SK-N-MC (cell line): ENCODE measurements around the gene POLD2.

ENCODE experiments used
- DNase-seq: peaks from one replicate; pipeline ENCODE4 v3.0.0-alpha.2; 2011; ENCODE audit warnings: low read depth, low spot score
- H3K27ac ChIP-seq: fragments of 200-600 bp; sonication (generic); 2 replicates; pipeline ENCODE4 v1.5.1; 2016; ENCODE audit warnings: mixed run types
- H3K36me3 ChIP-seq: fragments of 200-600 bp; sonication (generic); 2 replicates; pipeline ENCODE4 v1.6.1; 2017; ENCODE audit warnings: antibody characterized with exemption, low read length, mixed read lengths; ENCODE audit not compliant: insufficient read depth
- H3K4me3 ChIP-seq: fragments of 200-600 bp; sonication (generic); 2 replicates; pipeline ENCODE4 v1.5.1; 2016
- H3K9ac ChIP-seq: fragments of 200-600 bp; sonication (generic); 2 replicates; pipeline ENCODE4 v1.8.0; 2017; ENCODE audit warnings: mixed run types, mixed read lengths; ENCODE audit not compliant: insufficient read length
- H3K9me3 ChIP-seq: fragments of 200-600 bp; sonication (generic); 2 replicates; pipeline ENCODE4 v1.6.1; 2017; ENCODE audit warnings: low read depth, mild to moderate bottlenecking, antibody characterized with exemption, low read length, moderate library complexity, mixed read lengths
- EZH2 ChIP-seq: fragments of 200-600 bp; sonication (generic); IDR thresholded peaks from one replicate; pipeline ENCODE4 v1.6.1; 2017; ENCODE audit warnings: antibody characterized with exemption
- FOXP2 ChIP-seq: optimal IDR thresholded peaks from 2 replicates; pipeline ENCODE3; 2011; ENCODE audit warnings: mild to moderate bottlenecking, moderate library complexity; ENCODE audit not compliant: insufficient read depth; ENCODE audit errors: extremely low read length, control extremely low read depth
- POLR2AphosphoS5 ChIP-seq: IDR thresholded peaks from 2 replicates; pipeline ENCODE4 v1.6.1; 2012; ENCODE audit warnings: mild to moderate bottlenecking, low read depth, low read length, borderline replicate concordance

The POLD2 gene

GRCh38 chr7:44143646-44144250 is 20.4 kb upstream of the POLD2 start:
- no peak overlapping the region for H3K9ac ChIP-seq
- no peak overlapping the region for H3K4me3 ChIP-seq
- no peak overlapping the region for H3K27ac ChIP-seq
- no peaks in the 10 kb centered on the region for H3K36me3 ChIP-seq
- no peak for DNase-seq
- TF ChIP-seq POLR2AphosphoS5 (no peak), FOXP2 (no peak), EZH2 (no peak)
- H3K9me3 ChIP-seq, result no peaks in the 10 kb centered on the region

GRCh38 chr7:44142028-44142427 is 18.7 kb upstream of the POLD2 start:
- no peak for TF ChIP-seq EZH2
- no peak for TF ChIP-seq FOXP2
- no peak overlapping the region for H3K27ac ChIP-seq
- no peaks in the 10 kb centered on the region for H3K36me3 ChIP-seq
- no peak overlapping the region for H3K9ac ChIP-seq
- DNase-seq, result no peak
- no peaks in the 10 kb centered on the region for H3K9me3 ChIP-seq
- no peak overlapping the region for H3K4me3 ChIP-seq

GRCh38 chr7:44141221-44141850 is 18.0 kb upstream of the POLD2 start, which contains the start of gene MYL7:
TSS of gene MYL7 (minus strand) at chr7:44141332. CDS start at chr7:44141305, 27 bp downstream.
- TF ChIP-seq POLR2AphosphoS5 (no peak), FOXP2 (no peak), EZH2 (no peak)
- no peaks in the 10 kb centered on the region for H3K9me3 ChIP-seq
- no peak within 1 kb of the TSS for H3K9ac ChIP-seq
- DNase-seq, result no peak
- H3K36me3 ChIP-seq, result no peaks in the 10 kb centered on the region
- no peak within 1 kb of the TSS for H3K4me3 ChIP-seq
- H3K27ac ChIP-seq, result no peak within 1 kb of the TSS

- H3K9me3 ChIP-seq, result no peaks in the 10 kb centered on the region
- H3K27ac ChIP-seq, result no peak overlapping the region
- no peaks in the 10 kb centered on the region for H3K36me3 ChIP-seq
- no peak overlapping the region for H3K4me3 ChIP-seq
- DNase-seq, result no peak
- no peak for TF ChIP-seq FOXP2
- no peak for TF ChIP-seq EZH2
- no peak for TF ChIP-seq POLR2AphosphoS5
- no peak overlapping the region for H3K9ac ChIP-seq
Measured at GRCh38 chr7:44140341-44140740, 17.0 kb upstream of the POLD2 start.

GRCh38 chr7:44139311-44140010 is 16.1 kb upstream of the POLD2 start:
- TF ChIP-seq FOXP2 (no peak), POLR2AphosphoS5 (no peak), EZH2 (no peak)
- no peak overlapping the region for H3K27ac ChIP-seq
- no peaks in the 10 kb centered on the region for H3K36me3 ChIP-seq
- H3K9me3 ChIP-seq, result no peaks in the 10 kb centered on the region
- no peak overlapping the region for H3K4me3 ChIP-seq
- DNase-seq, result no peak
- H3K9ac ChIP-seq, result no peak overlapping the region

GRCh38 chr7:44138698-44139097 is 15.3 kb upstream of the POLD2 start:
- no peaks in the 10 kb centered on the region for H3K9me3 ChIP-seq
- no peak overlapping the region for H3K27ac ChIP-seq
- no peak for TF ChIP-seq POLR2AphosphoS5
- TF ChIP-seq FOXP2, result no peak
- TF ChIP-seq EZH2, result no peak
- no peak for DNase-seq
- no peak overlapping the region for H3K9ac ChIP-seq
- no peak overlapping the region for H3K4me3 ChIP-seq
- no peaks in the 10 kb centered on the region for H3K36me3 ChIP-seq

GRCh38 chr7:44136731-44137130 is 13.4 kb upstream of the POLD2 start:
- no peak for DNase-seq

GRCh38 chr7:44134943-44135628 is 11.7 kb upstream of the POLD2 start:
- Histone ChIP-seq H3K27ac (no peak overlapping the region), H3K36me3 (no peaks in the 10 kb centered on the region), H3K9ac (no peak overlapping the region), H3K4me3 (no peak overlapping the region), H3K9me3 (no peaks in the 10 kb centered on the region)
- no peak for DNase-seq
- TF ChIP-seq POLR2AphosphoS5 (no peak), EZH2 (no peak), FOXP2 (no peak)

More at GRCh38 chr7:44136731-44137130, 13.4 kb upstream of the POLD2 start:
- Histone ChIP-seq H3K4me3 (no peak overlapping the region), H3K36me3 (no peaks in the 10 kb centered on the region), H3K9ac (no peak overlapping the region), H3K9me3 (no peaks in the 10 kb centered on the region), H3K27ac (no peak overlapping the region)
- TF ChIP-seq POLR2AphosphoS5 (no peak), FOXP2 (no peak), EZH2 (no peak)

GRCh38 chr7:44133295-44133694 is 9.9 kb upstream of the POLD2 start:
- Histone ChIP-seq H3K9me3 (no peaks in the 10 kb centered on the region), H3K9ac (no peak overlapping the region), H3K36me3 (no peaks in the 10 kb centered on the region), H3K4me3 (no peak overlapping the region), H3K27ac (no peak overlapping the region)
- no peak for TF ChIP-seq EZH2
- no peak for TF ChIP-seq POLR2AphosphoS5
- no peak for TF ChIP-seq FOXP2
- no peak for DNase-seq
